Ecto neural progenitor cell (in vitro differentiated cells): Measurements from ENCODE around the gene APBB1IP.
"Not testable (repeated sequence)": the region's sequence is repeated elsewhere in the genome, so short reads cannot be mapped to it uniquely, and the experiment has no call there.

Experiments
- DNase-seq: peaks from one replicate; pipeline ENCODE4 v3.0.0-alpha.2; 2018; ENCODE audit warnings: low spot score

APBB1IP gene

GRCh38 chr10:26445411-26446031 is 7.4 kb downstream of the APBB1IP start:
- no peak for DNase-seq

- no peak for DNase-seq
Measured at GRCh38 chr10:26446258-26446657, 8.1 kb downstream of the APBB1IP start.

- DNase-seq: no peak
Measured at GRCh38 chr10:26448292-26448691, 10.2 kb downstream of the APBB1IP start.

GRCh38 chr10:26448706-26449435 is 10.7 kb downstream of the APBB1IP start:
- DNase-seq: no peak

GRCh38 chr10:26449726-26450125 is 11.6 kb downstream of the APBB1IP start:
- no peak for DNase-seq

- DNase-seq: no peak
Measured at GRCh38 chr10:26451903-26452302, 13.8 kb downstream of the APBB1IP start.

GRCh38 chr10:26453850-26454249 is 15.7 kb downstream of the APBB1IP start:
- no peak for DNase-seq

GRCh38 chr10:26454891-26455290 is 16.8 kb downstream of the APBB1IP start:
- no peak for DNase-seq

- no peak for DNase-seq
Measured at GRCh38 chr10:26455567-26456315, 17.6 kb downstream of the APBB1IP start.

- no peak for DNase-seq
Measured at GRCh38 chr10:26457088-26457487, 18.9 kb downstream of the APBB1IP start.

GRCh38 chr10:26460736-26461135 is 22.6 kb downstream of the APBB1IP start:
- no peak for DNase-seq

GRCh38 chr10:26463986-26464385 is 25.8 kb downstream of the APBB1IP start:
- DNase-seq: no peak

GRCh38 chr10:26464632-26465280 is 26.6 kb downstream of the APBB1IP start:
- DNase-seq: no peak

- DNase-seq: not testable (repeated sequence)
Measured at GRCh38 chr10:26466531-26466930, 28.4 kb downstream of the APBB1IP start.

GRCh38 chr10:26467639-26468038 is 29.5 kb downstream of the APBB1IP start:
- no peak for DNase-seq

GRCh38 chr10:26468291-26468690 is 30.1 kb downstream of the APBB1IP start:
- no peak for DNase-seq

- DNase-seq: no peak
Measured at GRCh38 chr10:26468700-26469099, 30.6 kb downstream of the APBB1IP start.

- no peak for DNase-seq
Measured at GRCh38 chr10:26472492-26472778, 34.3 kb downstream of the APBB1IP start.

GRCh38 chr10:26474026-26474425 is 35.9 kb downstream of the APBB1IP start:
- no peak for DNase-seq

- not testable (repeated sequence) for DNase-seq
Measured at GRCh38 chr10:26474845-26475244, 36.7 kb downstream of the APBB1IP start.

GRCh38 chr10:26475386-26475785 is 37.2 kb downstream of the APBB1IP start:
- DNase-seq: no peak

- no peak for DNase-seq
Measured at GRCh38 chr10:26477501-26477900, 39.4 kb downstream of the APBB1IP start.

- DNase-seq: no peak
Measured at GRCh38 chr10:26478061-26478460, 39.9 kb downstream of the APBB1IP start.
